HL-60/S4 treated with retinoic acid at 250 ng/mL for 4 days and 3 days (cell line): Measurements from ENCODE around the gene KCTD19.

Experiments
- in situ Hi-C: fragments of 300-500 bp; cut with MboI; formaldehyde crosslinking; loops from 2 replicates; pipeline ENCODE4 v1.7.0; 2022; ENCODE audit warnings: low sequenced_read_pairs

The KCTD19 gene

DNA sequence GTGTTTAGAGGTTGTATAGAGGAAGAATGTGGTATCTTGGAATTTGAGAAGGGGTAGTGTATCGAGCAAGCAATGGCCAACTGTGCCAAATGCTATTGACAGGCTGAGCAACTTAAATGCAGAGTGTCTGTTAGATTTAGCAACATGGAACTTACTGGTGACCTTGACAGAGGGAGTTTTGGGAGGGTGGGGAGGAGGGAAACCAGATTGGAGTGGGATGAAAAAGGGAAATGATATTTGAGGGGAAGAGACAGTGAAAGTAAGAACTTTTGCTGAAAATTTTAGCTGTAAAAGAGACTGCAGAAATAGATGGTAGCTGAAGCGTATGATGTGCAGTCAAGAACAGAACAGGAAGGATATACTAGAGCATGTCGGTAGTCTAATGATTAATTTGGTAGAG lies 1.2 kb upstream of the KCTD19 start:
- in situ Hi-C loops: no loop called here

DNA sequence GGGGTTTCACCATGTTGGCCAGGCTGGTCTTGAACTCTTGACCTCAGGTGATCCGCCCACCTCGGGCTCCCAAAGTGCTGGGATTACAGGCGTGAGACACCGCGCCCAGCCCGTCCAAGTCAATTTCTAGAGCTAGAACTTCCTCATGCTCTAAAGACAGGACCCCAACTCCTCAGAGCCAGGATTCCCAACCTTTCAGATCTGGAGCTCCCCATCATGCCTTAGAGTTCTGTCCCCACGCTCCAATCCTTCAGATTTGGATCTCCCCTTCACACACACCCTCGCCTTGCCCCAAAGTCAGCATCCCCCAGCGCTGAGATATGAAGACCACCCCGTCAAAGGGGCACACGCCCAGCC lies 448 bp downstream of the KCTD19 start:
- in situ Hi-C loops: no loop called here

- in situ Hi-C loops: no loop called here
Measured at GRCh38 chr16:67317853-67318252, 8.7 kb downstream of the KCTD19 start.

DNA sequence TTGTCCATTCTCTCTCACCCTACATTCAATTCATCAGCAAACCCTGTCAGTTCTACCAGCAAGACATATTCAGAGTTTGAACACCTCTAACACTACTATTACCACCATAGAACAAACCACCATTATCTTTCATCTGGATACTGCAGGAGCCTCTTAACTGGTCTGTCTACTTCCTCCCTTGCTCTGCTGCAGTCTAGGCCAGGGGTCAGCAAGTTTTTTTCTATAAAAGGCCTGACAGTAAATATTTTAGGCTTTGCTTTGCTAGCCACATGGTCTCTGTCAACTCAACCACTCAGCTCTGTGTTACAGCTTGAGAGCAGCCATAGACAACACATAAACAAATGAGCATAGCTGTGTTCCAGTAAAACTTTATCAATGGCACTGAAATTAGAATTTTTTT lies 13.8 kb downstream of the KCTD19 start:
- in situ Hi-C loops: no loop called here

DNA sequence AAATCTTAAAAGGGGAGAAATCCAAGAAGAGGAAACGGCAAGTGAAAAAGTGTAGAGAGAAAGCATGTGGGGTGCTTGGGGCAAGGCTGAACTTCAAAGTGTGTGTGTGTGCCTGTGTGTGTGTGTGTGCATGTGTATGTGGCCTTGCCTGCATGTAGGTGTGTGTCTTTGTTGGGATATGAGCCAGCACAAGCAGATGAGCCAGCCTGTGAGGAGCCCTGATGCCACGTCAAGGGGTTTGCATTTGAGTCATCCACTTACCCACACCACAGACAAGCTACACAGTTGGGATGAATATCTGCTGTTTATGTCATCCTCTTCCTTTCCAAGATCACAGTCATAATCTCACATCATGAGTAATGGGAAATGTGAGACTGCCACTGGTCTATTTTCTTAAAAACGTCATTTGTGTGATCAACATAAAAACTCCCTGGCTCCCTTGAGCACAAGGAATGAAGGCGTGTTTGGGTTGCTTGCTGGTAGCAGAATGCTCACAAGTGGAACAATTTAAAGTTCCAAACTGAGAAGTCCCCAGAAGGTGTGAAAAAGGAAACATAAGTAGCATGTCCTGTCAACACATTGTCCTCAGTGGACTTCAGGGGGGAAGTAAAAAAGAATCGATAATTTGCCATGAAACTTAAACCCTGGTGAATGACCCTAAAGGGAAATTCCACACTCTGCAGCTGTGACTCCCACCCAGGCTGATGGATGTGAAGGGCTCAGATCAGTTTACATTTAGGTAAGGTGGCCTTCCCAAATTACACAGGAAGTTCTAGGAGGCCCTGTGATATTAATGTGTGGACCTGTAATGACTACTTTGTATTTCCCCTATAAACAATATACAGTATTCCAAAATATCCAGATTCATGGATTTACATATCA lies 14.7 kb downstream of the KCTD19 start:
- in situ Hi-C loops: no loop called here

DNA sequence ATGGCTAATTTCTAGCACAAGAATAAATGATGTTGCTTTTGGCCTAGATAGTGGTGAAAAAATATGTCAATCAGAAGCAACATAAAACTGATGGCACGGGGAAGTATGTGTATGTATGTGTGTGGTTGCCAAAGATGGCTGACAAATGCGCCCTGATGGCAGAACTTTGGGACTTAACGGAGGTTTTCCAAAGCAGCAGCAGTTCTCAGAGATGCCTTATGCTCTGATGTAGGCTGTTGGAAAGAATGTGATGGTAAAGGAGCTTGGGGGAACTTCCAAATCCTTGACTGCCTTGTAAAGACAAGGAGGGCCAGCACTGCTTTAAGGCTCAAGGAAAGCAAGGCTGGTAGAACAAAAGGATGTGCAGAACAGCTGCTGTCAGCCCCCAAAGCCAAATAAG lies 16.0 kb downstream of the KCTD19 start:
- in situ Hi-C loops: no loop called here

DNA sequence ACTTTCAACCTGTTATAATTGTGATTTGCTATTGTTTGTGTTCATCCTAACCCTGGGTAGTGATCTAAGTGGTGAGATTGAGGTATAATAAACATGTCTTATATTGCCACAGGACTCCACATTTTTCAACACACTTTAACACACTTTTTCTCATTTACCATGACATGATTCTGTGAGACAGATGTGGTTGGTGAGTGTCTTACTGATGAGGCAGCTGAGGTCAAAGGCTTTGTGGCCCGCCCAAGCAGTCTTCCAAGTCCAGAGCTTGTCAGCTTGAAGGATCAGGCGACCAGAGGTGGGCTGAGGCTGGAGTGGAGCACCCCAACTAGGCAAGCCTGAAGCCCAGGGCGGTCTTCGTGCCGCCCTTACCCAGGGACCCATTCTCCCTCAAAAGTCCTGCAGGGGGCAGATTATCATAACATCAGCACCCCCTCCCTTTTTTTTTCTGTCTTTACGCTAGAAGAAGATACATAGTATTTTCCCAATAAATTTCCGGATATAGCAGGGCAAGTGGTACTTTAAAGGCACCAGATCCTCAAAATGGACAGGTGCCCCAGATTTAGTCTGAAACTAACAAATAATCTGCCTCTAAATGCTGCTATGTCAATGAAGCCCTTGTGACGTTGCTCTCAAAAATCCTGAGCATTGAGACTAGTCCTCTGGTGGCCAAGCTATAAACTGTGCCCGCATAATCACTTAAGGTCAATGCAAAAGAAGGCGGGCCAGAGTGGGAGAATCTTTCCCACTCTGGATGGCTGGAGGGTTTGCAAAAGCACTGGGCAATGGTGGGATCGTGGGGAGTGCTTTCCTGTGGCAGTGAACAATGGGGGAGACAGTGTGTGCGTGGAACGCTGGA lies 21.1 kb downstream of the KCTD19 start:
- in situ Hi-C loops: no loop called here

- in situ Hi-C loops: no loop called here
Measured at GRCh38 chr16:67304020-67304419, 22.5 kb downstream of the KCTD19 start.

GRCh38 chr16:67302970-67303369 lies 23.6 kb downstream of the KCTD19 start:
- in situ Hi-C loops: no loop called here

- in situ Hi-C loops: no loop called here
Measured at GRCh38 chr16:67302076-67302475, 24.5 kb downstream of the KCTD19 start.

GRCh38 chr16:67301080-67301782 lies 25.3 kb downstream of the KCTD19 start:
- in situ Hi-C loops: no loop called here

DNA sequence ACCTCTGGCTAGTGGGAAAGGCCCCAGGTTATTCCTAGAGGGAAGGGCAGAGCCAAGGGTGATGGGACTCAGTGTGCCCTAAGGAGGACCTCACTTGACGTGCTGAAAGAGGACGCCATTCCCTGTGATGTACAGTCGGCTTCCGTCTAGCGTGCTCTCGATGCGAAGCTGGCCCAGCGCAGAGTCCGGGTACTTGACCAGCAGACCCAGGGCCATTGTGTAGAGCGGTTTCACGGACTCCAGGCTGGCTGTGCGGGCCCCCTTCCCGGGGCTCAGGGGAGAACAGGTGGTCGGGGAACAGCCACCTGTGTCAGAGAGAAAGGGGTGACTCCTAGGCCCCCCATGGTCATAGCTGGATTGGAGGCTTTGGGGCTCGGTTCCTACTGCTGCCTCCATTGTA lies 27.3 kb downstream of the KCTD19 start:
- in situ Hi-C loops: no loop called here

DNA sequence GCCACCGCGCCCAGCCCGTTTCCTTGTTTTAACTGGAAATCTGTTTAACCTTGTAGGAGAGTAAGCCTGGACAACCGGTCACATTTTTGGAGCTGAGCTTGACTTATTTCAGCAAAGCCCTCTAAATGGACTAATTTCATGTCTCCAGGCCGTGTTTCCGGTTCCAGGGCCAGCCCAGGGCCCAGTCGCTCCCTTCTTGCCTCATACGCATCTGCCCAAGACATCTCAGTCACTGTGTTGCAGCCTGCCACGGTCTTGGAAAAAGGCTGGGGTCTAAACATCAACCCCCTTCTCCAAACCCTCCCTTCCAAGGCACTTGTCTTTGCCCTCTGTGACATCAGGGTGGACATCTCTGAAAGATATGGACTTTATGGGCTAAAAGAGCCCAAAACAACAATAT lies 28.3 kb downstream of the KCTD19 start:
- in situ Hi-C loops: no loop called here

DNA sequence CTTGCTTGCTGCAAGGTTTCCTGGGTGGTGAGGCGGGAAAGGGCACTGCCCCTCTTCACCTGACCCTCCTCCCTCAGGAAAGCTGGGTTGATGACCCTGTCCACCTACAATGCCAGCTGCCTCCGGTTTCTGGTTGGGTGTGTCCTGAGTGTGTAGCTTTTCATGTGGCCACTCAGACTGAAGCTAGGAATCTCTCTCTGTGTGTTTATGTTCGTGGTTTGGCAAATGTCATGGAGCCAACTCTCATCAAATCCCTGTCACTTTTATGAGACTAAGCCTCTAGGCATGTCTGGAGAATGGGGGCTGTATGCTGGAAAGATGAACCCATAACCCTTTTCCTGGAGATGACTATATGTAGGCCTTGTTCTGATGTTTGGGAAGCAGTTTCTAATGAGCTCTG lies 30.1 kb downstream of the KCTD19 start:
- in situ Hi-C loops: no loop called here

DNA sequence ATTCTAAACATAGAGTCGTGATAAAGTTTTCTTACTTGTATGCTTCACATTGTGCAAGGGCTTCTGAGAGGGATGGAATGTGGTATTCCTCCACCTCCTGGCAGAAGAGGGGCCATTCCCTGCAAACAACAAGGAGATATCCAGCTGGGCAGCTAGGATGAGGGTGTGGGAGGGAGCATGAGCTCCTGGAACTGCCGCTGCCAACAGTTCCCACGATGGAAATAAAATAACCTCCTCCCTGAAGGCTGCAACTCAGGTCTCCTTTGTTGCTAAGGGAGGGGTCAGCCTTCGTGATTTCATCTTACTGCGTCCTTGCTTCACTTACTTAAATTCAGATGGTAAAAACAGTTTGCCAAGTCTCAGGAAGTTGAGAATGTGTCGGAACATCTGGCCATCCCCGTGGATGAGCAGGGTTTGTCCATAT lies 31.6 kb downstream of the KCTD19 start:
- in situ Hi-C loops: no loop called here

DNA sequence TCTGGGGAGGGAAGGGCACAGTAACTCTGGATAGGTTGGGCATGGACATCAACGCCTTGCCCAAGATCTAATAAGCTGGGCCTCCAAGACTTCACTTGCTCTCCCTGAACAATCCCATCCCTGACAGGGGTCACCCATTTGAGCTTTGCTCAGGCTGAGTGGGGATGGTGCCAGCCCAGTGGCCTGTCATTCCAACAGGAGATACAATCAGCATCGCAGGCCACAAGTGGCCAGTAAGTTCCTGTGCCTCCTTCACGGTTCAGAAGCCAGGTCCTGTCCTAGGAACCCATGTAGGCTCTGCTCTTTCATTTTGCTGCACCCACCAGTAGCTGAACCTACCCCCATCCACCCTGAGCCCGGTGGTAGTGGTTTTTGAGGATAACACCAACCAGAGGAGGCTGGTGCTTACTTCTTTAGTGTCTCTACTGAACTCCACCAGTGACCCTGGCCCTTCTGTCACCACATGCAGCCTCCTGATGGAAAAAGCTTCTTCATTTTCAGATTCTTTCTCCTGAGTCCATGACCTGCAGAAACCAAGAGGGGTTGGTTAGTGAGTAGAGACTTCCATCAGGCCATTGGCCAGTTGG lies 32.3 kb downstream of the KCTD19 start:
- in situ Hi-C loops: no loop called here

DNA sequence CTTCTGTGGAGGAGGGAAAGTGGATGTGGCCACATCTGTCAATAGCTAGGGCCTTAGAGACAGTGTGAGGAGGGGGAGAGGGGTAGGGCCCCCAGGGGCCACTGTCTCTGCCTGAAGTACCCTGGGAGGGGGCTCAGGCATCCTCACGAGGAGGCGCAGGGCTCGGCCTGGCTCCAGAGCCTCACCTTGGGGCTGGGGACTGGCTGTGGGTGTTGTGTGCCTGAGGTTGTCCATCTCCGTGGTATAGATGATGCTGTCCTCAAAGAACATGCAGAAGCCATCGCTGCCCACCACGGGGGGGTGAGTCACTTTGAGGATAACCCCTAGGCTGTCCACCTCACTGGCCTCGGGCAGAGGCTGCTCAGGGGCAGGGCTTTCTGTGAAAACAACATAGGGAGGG lies 35.1 kb downstream of the KCTD19 start:
- in situ Hi-C loops: no loop called here

- in situ Hi-C loops: no loop called here
Measured at GRCh38 chr16:67287960-67288359, 38.6 kb downstream of the KCTD19 start.

- in situ Hi-C loops: no loop called here
Measured at GRCh38 chr16:67286441-67287235, 39.9 kb downstream of the KCTD19 start.
